D721Med (cell line): ENCODE measurements around the gene SCNN1G.

Experiments
- DNase-seq: peaks from one replicate; pipeline ENCODE4 v3.0.0; 2011; ENCODE audit warnings: low spot score; ENCODE audit not compliant: insufficient read length
- FAIRE-seq: peaks from 2 replicates; lab custom pipeline; 2011; peaks lifted over from hg19 to GRCh38; lab: Jason Lieb, UNC
- TF ChIP-seq, protein P1 (sequence below): IDR thresholded peaks from 2 replicates; pipeline ENCODE4 v1.5.1; 2012; ENCODE audit warnings: mild to moderate bottlenecking, control low read depth; ENCODE audit not compliant: insufficient read depth; ENCODE audit errors: missing control alignments

Gene SCNN1G

DNA sequence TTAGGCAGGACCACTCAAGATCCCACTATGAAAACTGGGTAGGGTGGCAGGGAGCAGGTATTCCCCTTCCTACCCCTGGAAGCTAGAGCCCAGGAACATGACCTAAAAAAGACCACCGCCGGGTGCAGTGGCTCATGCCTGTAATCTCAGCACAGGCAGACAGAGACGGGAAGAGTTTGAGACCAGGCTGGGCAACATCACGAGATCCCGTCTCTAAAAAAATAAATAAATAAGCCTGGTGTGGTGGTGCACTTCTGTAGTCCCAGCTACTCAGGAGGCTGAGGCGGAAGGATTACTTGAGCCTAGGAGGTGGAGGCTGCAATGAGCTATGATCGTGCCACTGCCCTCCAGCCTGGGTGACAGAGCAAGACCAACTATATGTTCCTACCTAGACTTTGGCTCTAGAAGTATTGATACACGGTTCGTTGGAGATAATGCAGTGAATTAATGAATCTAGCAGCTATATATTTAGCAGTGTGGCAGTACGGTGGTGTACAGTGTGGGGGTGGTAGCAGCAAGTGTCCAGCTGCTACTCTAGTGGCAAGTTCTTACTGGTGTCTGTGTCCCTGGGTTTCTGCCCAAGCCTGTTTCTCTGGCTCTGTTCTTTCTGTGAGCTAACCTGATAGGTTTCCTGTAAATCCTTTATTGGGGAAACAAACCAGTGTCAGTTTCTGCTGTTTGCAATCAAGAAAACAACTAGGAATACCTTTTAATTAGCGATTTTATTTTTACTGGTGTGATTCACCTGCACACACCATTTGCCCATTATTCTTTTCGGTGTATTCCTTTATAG is 30.0 kb upstream of the SCNN1G start:
- TF ChIP-seq, protein P1, sequence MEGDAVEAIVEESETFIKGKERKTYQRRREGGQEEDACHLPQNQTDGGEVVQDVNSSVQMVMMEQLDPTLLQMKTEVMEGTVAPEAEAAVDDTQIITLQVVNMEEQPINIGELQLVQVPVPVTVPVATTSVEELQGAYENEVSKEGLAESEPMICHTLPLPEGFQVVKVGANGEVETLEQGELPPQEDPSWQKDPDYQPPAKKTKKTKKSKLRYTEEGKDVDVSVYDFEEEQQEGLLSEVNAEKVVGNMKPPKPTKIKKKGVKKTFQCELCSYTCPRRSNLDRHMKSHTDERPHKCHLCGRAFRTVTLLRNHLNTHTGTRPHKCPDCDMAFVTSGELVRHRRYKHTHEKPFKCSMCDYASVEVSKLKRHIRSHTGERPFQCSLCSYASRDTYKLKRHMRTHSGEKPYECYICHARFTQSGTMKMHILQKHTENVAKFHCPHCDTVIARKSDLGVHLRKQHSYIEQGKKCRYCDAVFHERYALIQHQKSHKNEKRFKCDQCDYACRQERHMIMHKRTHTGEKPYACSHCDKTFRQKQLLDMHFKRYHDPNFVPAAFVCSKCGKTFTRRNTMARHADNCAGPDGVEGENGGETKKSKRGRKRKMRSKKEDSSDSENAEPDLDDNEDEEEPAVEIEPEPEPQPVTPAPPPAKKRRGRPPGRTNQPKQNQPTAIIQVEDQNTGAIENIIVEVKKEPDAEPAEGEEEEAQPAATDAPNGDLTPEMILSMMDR = no peak
- FAIRE-seq (no peak), DNase-seq (no peak)

DNA sequence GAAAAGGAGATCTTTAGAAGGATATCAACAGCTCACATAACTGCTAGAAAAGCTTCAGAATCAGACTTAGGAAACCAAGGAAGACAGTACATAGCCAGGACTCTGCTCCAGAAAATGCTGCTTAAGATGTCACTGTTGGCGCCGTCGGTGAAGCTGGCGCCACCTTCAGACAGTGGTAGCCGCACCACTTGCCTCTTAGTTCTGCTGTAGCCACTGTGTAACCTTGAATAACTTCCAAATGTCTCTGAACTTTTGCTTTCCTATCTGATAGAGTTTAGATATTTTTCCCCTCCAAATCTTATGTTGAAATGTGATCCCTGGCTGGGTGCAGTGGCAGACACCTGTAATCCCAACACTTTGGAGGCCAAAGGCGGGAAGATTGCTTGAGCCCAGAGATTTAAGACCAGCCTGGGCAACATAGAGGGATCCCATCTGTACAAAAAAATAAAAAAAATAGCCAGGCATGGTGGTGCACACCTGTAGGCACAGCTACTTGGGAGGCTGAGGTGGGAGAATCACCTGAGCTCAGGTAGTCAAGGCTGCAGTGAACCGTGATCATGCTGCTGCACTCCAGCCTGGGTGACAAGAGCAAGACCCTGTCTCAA is 27.0 kb upstream of the SCNN1G start:
- TF ChIP-seq, protein P1 = peak; percentile 48
- DNase-seq (no peak), FAIRE-seq (no peak)

DNA sequence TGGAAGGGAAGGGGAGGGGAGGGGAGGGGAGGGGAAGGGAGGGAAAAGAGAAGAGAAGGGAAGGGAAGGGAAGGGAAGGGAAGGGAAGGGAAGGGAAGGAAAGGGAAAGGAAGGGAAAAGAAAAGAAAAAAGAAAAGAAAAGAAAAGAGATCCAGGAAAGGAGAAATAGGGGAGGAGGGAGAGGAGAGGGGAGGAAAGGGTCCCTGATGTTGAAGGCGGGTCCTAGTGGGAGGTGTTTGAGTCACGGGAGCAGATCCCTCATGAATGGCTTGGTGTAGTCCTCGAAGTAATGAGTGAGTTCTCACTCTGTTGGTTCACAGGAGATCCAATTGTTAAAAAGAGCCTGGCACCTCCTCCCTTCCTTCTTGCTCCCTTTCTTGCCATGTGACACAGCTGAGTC is 26.4 kb upstream of the SCNN1G start:
- TF ChIP-seq, protein P1 = no peak
- FAIRE-seq (no peak), DNase-seq (no peak)

DNA sequence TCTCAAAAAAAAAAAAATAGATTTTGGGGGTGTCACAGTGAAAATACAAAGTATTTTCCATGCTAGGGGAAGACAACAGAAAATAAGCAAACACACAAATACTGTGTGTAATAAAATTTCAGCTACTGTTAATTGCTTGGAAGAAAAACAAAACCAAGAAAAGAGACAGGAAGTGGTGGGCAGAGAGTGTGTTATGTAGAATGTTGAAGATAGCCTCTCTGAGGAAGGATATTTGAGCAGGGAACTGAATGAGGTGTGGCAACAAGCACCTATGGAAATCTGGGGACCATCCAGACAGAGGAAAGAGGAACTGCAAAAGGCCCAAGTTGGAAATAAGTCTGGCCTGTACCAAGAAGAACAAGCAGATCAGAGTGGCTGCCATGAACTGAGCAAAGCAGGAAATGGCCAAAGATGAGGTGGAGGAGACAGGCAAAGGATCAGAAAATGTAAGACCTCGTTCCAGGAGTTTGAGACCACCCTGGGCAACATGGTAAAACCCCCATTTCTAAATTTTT is 25.5 kb upstream of the SCNN1G start:
- no peak for FAIRE-seq
- TF ChIP-seq, protein P1 = no peak

DNA sequence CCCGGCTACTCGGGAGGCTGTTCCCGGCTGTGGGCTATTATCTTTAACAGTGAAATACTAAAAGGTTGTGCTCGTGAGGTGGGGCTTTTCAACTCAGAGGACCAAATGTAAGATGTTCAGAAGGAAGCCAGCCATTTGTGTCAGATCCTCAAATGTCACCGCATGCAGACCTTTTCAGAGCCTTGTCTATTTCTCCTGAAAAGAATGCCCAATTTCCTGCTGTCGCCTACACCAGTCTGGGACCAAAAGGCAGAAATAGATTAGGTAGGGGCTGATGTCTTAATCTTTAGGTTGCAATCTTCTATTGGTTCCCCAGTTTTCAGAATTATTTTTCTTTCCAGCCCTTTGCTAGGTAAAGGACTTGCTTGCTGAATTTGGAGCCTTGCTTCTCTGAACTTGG is 24.4 kb upstream of the SCNN1G start:
- TF ChIP-seq, protein P1 = no peak
- FAIRE-seq (no peak), DNase-seq (no peak)

More for the DNA sequence above, 25.5 kb upstream of the SCNN1G start:
- DNase-seq = no peak

DNA sequence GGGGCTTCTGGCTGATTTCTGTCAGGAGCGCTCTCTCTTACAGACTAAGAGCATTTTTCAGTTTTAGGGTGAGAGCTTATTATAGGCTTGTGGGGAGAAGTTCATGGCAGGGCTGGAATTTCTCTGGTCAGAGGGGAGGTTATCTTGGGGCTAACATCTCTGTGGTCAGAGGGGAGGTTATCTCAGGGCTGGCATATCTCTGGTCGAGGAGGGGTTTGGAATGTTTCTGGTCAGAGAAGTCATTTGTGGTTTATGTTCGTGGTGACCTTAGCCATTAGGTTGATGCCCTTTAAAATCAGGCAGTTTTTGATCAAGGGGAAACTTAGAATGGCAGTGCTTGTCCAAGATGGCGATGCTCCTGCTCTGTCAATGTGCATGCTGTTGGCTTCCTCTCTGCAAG is 22.5 kb upstream of the SCNN1G start:
- FAIRE-seq = no peak
- TF ChIP-seq, protein P1 = no peak
- DNase-seq = no peak

DNA sequence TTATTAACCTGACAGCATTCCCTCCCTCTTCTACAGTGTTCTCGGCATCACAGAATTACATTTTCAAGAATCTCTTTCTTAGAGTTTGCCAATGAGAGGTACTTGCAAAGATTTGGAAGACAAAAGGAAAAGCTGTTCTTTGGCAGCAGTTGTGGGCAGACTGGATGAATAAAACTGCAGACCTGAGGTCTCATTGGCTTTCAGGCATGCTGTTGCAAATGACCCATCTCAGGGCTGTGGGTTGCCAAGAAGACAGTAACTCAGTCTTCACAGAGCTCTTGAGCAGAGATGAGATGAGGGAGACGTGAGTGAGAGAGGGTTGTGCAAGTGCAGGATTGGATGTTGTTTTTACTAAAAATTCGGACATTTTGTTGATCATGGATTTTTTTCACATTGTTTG is 22.0 kb upstream of the SCNN1G start:
- TF ChIP-seq, protein P1 = no peak
- DNase-seq (no peak), FAIRE-seq (no peak)
